HEK293 (cell line): Measurements from ENCODE around the gene PCCA.

ENCODE experiments used
- CTCF ChIP-seq: fragments of 450-650 bp; formaldehyde crosslinking; IDR thresholded peaks from 2 replicates; pipeline ENCODE4 v1.5.1; 2016; ENCODE audit warnings: missing biosample characterization, missing genetic modification characterization
- TCF7L2 ChIP-seq: IDR thresholded peaks from 2 replicates; pipeline ENCODE4 v1.6.1; 2011; ENCODE audit warnings: low read depth, mild to moderate bottlenecking, inconsistent platforms, low read length, moderate library complexity, borderline replicate concordance
- ZBTB11 ChIP-seq: fragments of 450-650 bp; formaldehyde crosslinking; conservative IDR thresholded peaks from 2 replicates; pipeline ENCODE4 v1.5.1; 2016; ENCODE audit warnings: low read depth, missing biosample characterization, missing genetic modification characterization
- ZBTB21 ChIP-seq: fragments of 450-650 bp; formaldehyde crosslinking; IDR thresholded peaks from 2 replicates; pipeline ENCODE4 v1.5.1; 2017; ENCODE audit warnings: missing biosample characterization, missing genetic modification characterization
- ZBTB7A ChIP-seq: fragments of 450-650 bp; formaldehyde crosslinking; IDR thresholded peaks from 2 replicates; pipeline ENCODE4 v1.5.1; 2016; ENCODE audit warnings: low read depth, missing biosample characterization, missing genetic modification characterization
- ZNF324 ChIP-seq: fragments of 450-650 bp; formaldehyde crosslinking; IDR thresholded peaks from 2 replicates; pipeline ENCODE4 v1.5.1; 2016; ENCODE audit warnings: missing biosample characterization, missing genetic modification characterization

- TF ChIP-seq ZBTB7A (tag by site-specific recombination) (no peak), ZBTB21 (no peak), ZBTB11 (tag by site-specific recombination) (no peak), TCF7L2 (no peak), CTCF (no peak), ZNF324 (tag by site-specific recombination) (no peak)
Observed at GRCh38 chr13:100484702-100485101, 395.8 kb downstream of the PCCA start.
